ENCODE results near the gene CCNL2. TPM values are rescaled to one million over a fixed set of nuclear protein-coding genes. Genes with fewer than 3 reads are reported as not detected.

The CCNL2 gene
- total and polyA plus RNA-seq, 2 experiments from 2014 or later = 115 to 146 TPM

DNA sequence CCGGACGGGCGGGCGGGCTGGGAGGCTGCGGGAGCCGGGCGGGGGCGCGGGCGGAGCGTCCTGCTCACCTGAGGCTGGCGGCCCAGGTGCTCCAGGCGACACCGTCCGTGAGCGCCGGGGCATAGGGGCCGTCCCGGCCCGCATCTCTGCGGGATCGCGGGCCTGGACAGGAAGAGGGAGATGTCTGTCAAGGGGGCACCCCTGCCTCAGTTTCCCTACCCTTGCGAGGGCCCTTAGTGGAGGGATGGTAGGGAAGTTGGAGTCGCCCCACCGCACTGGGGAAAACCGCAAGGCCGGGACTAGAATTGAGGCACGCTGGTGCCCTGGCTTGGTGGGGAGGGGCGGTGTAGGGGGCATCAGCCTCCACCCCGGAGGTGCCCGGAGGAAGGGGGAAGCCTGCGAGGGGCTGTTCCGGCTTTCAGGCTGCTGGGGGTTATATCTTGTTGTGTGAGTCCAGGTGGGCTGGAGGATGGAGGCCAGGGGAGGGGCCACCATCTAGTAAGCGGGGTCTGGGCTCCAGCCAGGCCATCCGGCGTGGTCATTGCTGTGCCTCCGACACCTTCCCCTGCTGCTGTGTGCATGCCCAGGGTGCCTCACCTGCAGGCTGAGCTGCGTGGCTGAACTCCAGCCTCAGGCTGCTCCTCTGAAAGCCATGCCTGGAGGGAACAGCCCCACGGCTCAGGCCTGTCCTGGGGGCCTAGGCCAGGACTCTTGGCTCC, 36.9 kb upstream of the CCNL2 start:
- H3K36me3 ChIP-seq (ENCODE audit: insufficient read depth) = no peaks in the 10 kb centered on the region
- H3K27me3 ChIP-seq (ENCODE audit: insufficient read depth) = no peaks in the 10 kb centered on the region
- peak overlapping the region; percentile 83 for H3K4me3 Mint-ChIP-seq
- peaks cover 4% of the 10 kb centered on the region; the same call in 2 of the 3 replicates for H3K36me3 Mint-ChIP-seq (ENCODE audit: low read depth)
- no peaks in the 10 kb centered on the region for H3K9me2 ChIP-seq (ENCODE audit: insufficient read depth)
- H3K27ac Mint-ChIP-seq = no peak overlapping the region
- TF ChIP-seq, protein P1, sequence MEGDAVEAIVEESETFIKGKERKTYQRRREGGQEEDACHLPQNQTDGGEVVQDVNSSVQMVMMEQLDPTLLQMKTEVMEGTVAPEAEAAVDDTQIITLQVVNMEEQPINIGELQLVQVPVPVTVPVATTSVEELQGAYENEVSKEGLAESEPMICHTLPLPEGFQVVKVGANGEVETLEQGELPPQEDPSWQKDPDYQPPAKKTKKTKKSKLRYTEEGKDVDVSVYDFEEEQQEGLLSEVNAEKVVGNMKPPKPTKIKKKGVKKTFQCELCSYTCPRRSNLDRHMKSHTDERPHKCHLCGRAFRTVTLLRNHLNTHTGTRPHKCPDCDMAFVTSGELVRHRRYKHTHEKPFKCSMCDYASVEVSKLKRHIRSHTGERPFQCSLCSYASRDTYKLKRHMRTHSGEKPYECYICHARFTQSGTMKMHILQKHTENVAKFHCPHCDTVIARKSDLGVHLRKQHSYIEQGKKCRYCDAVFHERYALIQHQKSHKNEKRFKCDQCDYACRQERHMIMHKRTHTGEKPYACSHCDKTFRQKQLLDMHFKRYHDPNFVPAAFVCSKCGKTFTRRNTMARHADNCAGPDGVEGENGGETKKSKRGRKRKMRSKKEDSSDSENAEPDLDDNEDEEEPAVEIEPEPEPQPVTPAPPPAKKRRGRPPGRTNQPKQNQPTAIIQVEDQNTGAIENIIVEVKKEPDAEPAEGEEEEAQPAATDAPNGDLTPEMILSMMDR (conservative IDR thresholded peaks at IDR 0.05; ENCODE audit: low read depth in 2 of 2) = no peak
- TF ChIP-seq ZNF331 (CRISPR knock-in tag; IDR thresholded peaks at IDR 0.05; ENCODE audit: low read depth) (no peak), JUNB (IDR thresholded peaks at IDR 0.05; ENCODE audit: unreplicated experiment) (no peak), EZH2 (IDR thresholded peaks at IDR 0.05; ENCODE audit: low read depth, unreplicated experiment) (no peak), EZH2phosphoT487 (IDR thresholded peaks at IDR 0.05; ENCODE audit: unreplicated experiment) (no peak), POLR2AphosphoS5 (IDR thresholded peaks at IDR 0.05; ENCODE audit: low read depth) (no peak), STAT1 (IDR thresholded peaks at IDR 0.05; ENCODE audit: unreplicated experiment) (no peak), NANOG (IDR thresholded peaks at IDR 0.05; ENCODE audit: borderline replicate concordance) (no peak), ZNF114 (CRISPR knock-in tag; IDR thresholded peaks at IDR 0.05) (no peak), CREB1 (CRISPR knock-in tag; IDR thresholded peaks at IDR 0.05; ENCODE audit: low read depth) (no peak)
- TF ChIP-seq, protein P2, sequence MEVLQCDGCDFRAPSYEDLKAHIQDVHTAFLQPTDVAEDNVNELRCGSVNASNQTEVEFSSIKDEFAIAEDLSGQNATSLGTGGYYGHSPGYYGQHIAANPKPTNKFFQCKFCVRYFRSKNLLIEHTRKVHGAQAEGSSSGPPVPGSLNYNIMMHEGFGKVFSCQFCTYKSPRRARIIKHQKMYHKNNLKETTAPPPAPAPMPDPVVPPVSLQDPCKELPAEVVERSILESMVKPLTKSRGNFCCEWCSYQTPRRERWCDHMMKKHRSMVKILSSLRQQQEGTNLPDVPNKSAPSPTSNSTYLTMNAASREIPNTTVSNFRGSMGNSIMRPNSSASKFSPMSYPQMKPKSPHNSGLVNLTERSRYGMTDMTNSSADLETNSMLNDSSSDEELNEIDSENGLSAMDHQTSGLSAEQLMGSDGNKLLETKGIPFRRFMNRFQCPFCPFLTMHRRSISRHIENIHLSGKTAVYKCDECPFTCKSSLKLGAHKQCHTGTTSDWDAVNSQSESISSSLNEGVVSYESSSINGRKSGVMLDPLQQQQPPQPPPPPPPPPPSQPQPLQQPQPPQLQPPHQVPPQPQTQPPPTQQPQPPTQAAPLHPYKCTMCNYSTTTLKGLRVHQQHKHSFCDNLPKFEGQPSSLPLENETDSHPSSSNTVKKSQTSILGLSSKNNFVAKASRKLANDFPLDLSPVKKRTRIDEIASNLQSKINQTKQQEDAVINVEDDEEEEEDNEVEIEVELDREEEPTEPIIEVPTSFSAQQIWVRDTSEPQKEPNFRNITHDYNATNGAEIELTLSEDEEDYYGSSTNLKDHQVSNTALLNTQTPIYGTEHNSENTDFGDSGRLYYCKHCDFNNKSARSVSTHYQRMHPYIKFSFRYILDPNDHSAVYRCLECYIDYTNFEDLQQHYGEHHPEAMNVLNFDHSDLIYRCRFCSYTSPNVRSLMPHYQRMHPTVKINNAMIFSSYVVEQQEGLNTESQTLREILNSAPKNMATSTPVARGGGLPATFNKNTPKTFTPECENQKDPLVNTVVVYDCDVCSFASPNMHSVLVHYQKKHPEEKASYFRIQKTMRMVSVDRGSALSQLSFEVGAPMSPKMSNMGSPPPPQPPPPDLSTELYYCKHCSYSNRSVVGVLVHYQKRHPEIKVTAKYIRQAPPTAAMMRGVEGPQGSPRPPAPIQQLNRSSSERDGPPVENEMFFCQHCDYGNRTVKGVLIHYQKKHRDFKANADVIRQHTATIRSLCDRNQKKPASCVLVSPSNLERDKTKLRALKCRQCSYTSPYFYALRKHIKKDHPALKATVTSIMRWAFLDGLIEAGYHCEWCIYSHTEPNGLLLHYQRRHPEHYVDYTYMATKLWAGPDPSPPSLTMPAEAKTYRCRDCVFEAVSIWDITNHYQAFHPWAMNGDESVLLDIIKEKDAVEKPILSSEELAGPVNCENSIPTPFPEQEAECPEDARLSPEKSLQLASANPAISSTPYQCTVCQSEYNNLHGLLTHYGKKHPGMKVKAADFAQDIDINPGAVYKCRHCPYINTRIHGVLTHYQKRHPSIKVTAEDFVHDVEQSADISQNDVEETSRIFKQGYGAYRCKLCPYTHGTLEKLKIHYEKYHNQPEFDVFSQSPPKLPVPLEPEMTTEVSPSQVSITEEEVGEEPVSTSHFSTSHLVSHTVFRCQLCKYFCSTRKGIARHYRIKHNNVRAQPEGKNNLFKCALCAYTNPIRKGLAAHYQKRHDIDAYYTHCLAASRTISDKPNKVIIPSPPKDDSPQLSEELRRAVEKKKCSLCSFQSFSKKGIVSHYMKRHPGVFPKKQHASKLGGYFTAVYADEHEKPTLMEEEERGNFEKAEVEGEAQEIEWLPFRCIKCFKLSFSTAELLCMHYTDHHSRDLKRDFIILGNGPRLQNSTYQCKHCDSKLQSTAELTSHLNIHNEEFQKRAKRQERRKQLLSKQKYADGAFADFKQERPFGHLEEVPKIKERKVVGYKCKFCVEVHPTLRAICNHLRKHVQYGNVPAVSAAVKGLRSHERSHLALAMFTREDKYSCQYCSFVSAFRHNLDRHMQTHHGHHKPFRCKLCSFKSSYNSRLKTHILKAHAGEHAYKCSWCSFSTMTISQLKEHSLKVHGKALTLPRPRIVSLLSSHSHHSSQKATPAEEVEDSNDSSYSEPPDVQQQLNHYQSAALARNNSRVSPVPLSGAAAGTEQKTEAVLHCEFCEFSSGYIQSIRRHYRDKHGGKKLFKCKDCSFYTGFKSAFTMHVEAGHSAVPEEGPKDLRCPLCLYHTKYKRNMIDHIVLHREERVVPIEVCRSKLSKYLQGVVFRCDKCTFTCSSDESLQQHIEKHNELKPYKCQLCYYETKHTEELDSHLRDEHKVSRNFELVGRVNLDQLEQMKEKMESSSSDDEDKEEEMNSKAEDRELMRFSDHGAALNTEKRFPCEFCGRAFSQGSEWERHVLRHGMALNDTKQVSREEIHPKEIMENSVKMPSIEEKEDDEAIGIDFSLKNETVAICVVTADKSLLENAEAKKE (CRISPR knock-in tag; IDR thresholded peaks at IDR 0.05) = no peak
- TF ChIP-seq, protein P3, sequence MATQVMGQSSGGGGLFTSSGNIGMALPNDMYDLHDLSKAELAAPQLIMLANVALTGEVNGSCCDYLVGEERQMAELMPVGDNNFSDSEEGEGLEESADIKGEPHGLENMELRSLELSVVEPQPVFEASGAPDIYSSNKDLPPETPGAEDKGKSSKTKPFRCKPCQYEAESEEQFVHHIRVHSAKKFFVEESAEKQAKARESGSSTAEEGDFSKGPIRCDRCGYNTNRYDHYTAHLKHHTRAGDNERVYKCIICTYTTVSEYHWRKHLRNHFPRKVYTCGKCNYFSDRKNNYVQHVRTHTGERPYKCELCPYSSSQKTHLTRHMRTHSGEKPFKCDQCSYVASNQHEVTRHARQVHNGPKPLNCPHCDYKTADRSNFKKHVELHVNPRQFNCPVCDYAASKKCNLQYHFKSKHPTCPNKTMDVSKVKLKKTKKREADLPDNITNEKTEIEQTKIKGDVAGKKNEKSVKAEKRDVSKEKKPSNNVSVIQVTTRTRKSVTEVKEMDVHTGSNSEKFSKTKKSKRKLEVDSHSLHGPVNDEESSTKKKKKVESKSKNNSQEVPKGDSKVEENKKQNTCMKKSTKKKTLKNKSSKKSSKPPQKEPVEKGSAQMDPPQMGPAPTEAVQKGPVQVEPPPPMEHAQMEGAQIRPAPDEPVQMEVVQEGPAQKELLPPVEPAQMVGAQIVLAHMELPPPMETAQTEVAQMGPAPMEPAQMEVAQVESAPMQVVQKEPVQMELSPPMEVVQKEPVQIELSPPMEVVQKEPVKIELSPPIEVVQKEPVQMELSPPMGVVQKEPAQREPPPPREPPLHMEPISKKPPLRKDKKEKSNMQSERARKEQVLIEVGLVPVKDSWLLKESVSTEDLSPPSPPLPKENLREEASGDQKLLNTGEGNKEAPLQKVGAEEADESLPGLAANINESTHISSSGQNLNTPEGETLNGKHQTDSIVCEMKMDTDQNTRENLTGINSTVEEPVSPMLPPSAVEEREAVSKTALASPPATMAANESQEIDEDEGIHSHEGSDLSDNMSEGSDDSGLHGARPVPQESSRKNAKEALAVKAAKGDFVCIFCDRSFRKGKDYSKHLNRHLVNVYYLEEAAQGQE (IDR thresholded peaks at IDR 0.05; ENCODE audit: unreplicated experiment) = no peak
- TF ChIP-seq, protein P4, sequence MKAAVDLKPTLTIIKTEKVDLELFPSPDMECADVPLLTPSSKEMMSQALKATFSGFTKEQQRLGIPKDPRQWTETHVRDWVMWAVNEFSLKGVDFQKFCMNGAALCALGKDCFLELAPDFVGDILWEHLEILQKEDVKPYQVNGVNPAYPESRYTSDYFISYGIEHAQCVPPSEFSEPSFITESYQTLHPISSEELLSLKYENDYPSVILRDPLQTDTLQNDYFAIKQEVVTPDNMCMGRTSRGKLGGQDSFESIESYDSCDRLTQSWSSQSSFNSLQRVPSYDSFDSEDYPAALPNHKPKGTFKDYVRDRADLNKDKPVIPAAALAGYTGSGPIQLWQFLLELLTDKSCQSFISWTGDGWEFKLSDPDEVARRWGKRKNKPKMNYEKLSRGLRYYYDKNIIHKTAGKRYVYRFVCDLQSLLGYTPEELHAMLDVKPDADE (IDR thresholded peaks at IDR 0.05) = no peak
- H3K79me2 ChIP-seq (replicated peaks; ENCODE audit: insufficient read depth) = 0 out of 2 replicates have a peak, but pooled peaks cover 2% of the 10 kb centered on the region
- peak overlapping the region; percentile 88 for H3K4me2 ChIP-seq
- H3K4me1 Mint-ChIP-seq = peaks cover 31% of the 10 kb centered on the region
- no peak for ATAC-seq
- H3K27me3 Mint-ChIP-seq (ENCODE audit: insufficient read depth, low read depth, poor library complexity) = peaks cover 14% of the 10 kb centered on the region
- no peak overlapping the region for H3K27ac ChIP-seq (ENCODE audit: low read depth)
- H4K20me1 ChIP-seq (replicated peaks; ENCODE audit: insufficient read depth) = no peaks in the 10 kb centered on the region
- no peak for DNase-seq (ENCODE audit: low spot score)
- H3K4me3 ChIP-seq = peak overlapping the region; percentile 68
- no peak overlapping the region for H2AFZ ChIP-seq
- no peaks in the 10 kb centered on the region for H3K9me3 Mint-ChIP-seq
- H3K4me1 ChIP-seq (ENCODE audit: insufficient read depth) = peaks cover 27% of the 10 kb centered on the region
- peaks cover 17% of the 10 kb centered on the region for H3F3A ChIP-seq (replicated peaks; ENCODE audit: low read depth)
